CD14-positive monocyte (primary cell): ENCODE data around the gene SELENOI. TPM values are rescaled to one million over a fixed set of nuclear protein-coding genes. Genes with fewer than 3 reads are reported as not detected.

ENCODE experiments used
- DNase-seq, 3 donors: peaks; one replicate each; pipeline ENCODE4 v3.0.0-alpha.2; 2011 to 2022
- H2AFZ ChIP-seq: 2 replicates; pipeline ENCODE4 v1.6.0; 2012; ENCODE audit warnings: mild to moderate bottlenecking, low read depth, low read length, inconsistent platforms; ENCODE audit not compliant: insufficient read depth, poor library complexity, severe bottlenecking
- H3K27ac ChIP-seq, 2 donors: 1 replicate in 1 of 2; 2 replicates in 1 of 2; pipeline ENCODE4 v1.5.1; 2012 to 2013; ENCODE audit warnings: low read length in 2 of 2, control low read depth in 1 of 2, inconsistent platforms in 1 of 2, low read depth in 1 of 2, mild to moderate bottlenecking in 1 of 2
- H3K27me3 ChIP-seq, 2 donors: one replicate each; pipeline versions ENCODE4 v1.6.0 to v1.6.1; 2011 to 2013; ENCODE audit warnings: low read length in 2 of 2; ENCODE audit not compliant: control insufficient read depth in 2 of 2, insufficient read depth in 2 of 2
- H3K36me3 ChIP-seq, 2 donors: replicated peaks in 1 of 2; 1 replicate in 1 of 2; 2 replicates in 1 of 2; pipeline versions ENCODE4 v1.5.1 to v1.6.1; 2012 to 2013; ENCODE audit warnings: low read length in 2 of 2, control low read depth in 1 of 2, inconsistent platforms in 1 of 2, mild to moderate bottlenecking in 1 of 2; ENCODE audit not compliant: insufficient read depth in 2 of 2, control insufficient read depth in 1 of 2
- H3K4me1 ChIP-seq, 2 donors: 1 replicate in 1 of 2; 2 replicates in 1 of 2; pipeline versions ENCODE4 v1.5.1 to v1.6.1; 2012 to 2013; ENCODE audit warnings: low read length in 2 of 2, control low read depth in 1 of 2, inconsistent platforms in 1 of 2, mild to moderate bottlenecking in 1 of 2, moderate library complexity in 1 of 2; ENCODE audit not compliant: insufficient read depth in 2 of 2, control insufficient read depth in 1 of 2
- H3K4me2 ChIP-seq: replicated peaks from 2 replicates; pipeline ENCODE3; 2012; ENCODE audit warnings: low read length, moderate library complexity, mild to moderate bottlenecking; ENCODE audit not compliant: poor library complexity, severe bottlenecking; ENCODE audit errors: extremely low read depth
- H3K4me3 ChIP-seq, 3 experiments: fragments of 200-600 bp in 1 of 3; sonication (generic) in 1 of 3; replicated peaks in 1 of 3; 1 replicate in 2 of 3; 2 replicates in 1 of 3; pipeline ENCODE4 v1.5.1; 2011 to 2013; ENCODE audit warnings: low read length in 3 of 3, mild to moderate bottlenecking in 3 of 3, control low read depth in 2 of 3, low read depth in 2 of 3, inconsistent platforms in 1 of 3, moderate library complexity in 1 of 3
- H3K79me2 ChIP-seq: 2 replicates; pipeline ENCODE4 v1.6.0; 2012; ENCODE audit warnings: mild to moderate bottlenecking, control low read depth, inconsistent platforms, low read length, moderate library complexity; ENCODE audit not compliant: insufficient read depth
- H3K9ac ChIP-seq: 2 replicates; pipeline ENCODE4 v1.6.0; 2017; ENCODE audit warnings: low read length, mild to moderate bottlenecking; ENCODE audit not compliant: insufficient read depth, poor library complexity, severe bottlenecking
- H3K9me3 ChIP-seq, 2 donors: replicated peaks in 1 of 2; 1 replicate in 1 of 2; 2 replicates in 1 of 2; pipeline versions ENCODE4 v1.5.1 to v1.6.1; 2012 to 2013; ENCODE audit warnings: low read length in 2 of 2, control low read depth in 1 of 2; ENCODE audit not compliant: control insufficient read depth in 1 of 2, insufficient read depth in 1 of 2
- H4K20me1 ChIP-seq: 2 replicates; pipeline ENCODE4 v1.6.0; 2012; ENCODE audit warnings: mild to moderate bottlenecking, low read length, control low read depth, moderate library complexity; ENCODE audit not compliant: insufficient read depth
- H3K27ac Mint-ChIP-seq, 7 donors: one replicate each; pipeline ENCODE4 v1.8.0; 2020; ENCODE audit warnings: mild to moderate bottlenecking in 7 of 7, mixed read lengths in 7 of 7, moderate library complexity in 6 of 7, inconsistent platforms in 2 of 7
- H3K27me3 Mint-ChIP-seq, 3 donors: one replicate each; pipeline ENCODE4 v1.8.0; 2021 to 2022; ENCODE audit warnings: low read depth in 3 of 3, mild to moderate bottlenecking in 3 of 3, mixed read lengths in 3 of 3, moderate library complexity in 3 of 3, inconsistent platforms in 1 of 3
- H3K36me3 Mint-ChIP-seq, 2 donors: one replicate each; pipeline ENCODE4 v1.8.0; 2020; ENCODE audit warnings: mixed read lengths in 2 of 2, inconsistent platforms in 1 of 2, mild to moderate bottlenecking in 1 of 2
- H3K4me1 Mint-ChIP-seq: one replicate; pipeline ENCODE4 v1.8.0; 2020; ENCODE audit warnings: mild to moderate bottlenecking, mixed read lengths
- H3K4me3 Mint-ChIP-seq, 2 donors: one replicate each; pipeline ENCODE4 v1.8.0; 2020; ENCODE audit warnings: mild to moderate bottlenecking in 2 of 2, mixed read lengths in 2 of 2, moderate library complexity in 1 of 2
- H3K9me3 Mint-ChIP-seq, 7 donors: one replicate each; pipeline ENCODE4 v1.8.0; 2020 to 2022; ENCODE audit warnings: mixed read lengths in 7 of 7, mild to moderate bottlenecking in 6 of 7, moderate library complexity in 6 of 7, inconsistent platforms in 2 of 7
- CTCF ChIP-seq: fragments of 200-600 bp; IDR thresholded peaks from one replicate; pipeline ENCODE4 v1.8.0; 2022; ENCODE audit warnings: antibody characterized with exemption, mild to moderate bottlenecking
- WGBS: methylation state at CpG from one replicate; pipeline ENCODE4 v1.1.5; 2013; ENCODE audit warnings: missing lambda C conversion rate; ENCODE audit not compliant: insufficient coverage; 5-methylcytosine and 5-hydroxymethylcytosine counted together
- intact Hi-C, 2 donors: fragments of 100-400 bp; cut with micrococcal nuclease; formaldehyde crosslinking; loops; one replicate each; pipeline versions ENCODE4 v1.15.0 to v1.15.1; 2023
- polyA plus RNA-seq, 3 donors: library from polyadenylated mRNA; depleted of rRNA in 1 of 3; unstranded in 2 of 3; stranded (reverse) in 1 of 3; fragments of 300-500 nt in 2 of 3; fragments of >200 nt in 1 of 3; fragmentation: Illumina TruSeq in 2 of 3; gene quantifications; 1 replicate in 2 of 3; 2 replicates in 1 of 3; pipeline ENCODE4 v1.2.3, GENCODE V29; 2012 to 2021

Gene SELENOI
- polyA plus RNA-seq, 3 donors: 2.3 to 3.2 (median 2.5) TPM

GRCh38 chr2:26411419-26411818 lies 65.5 kb downstream of the SELENOI start:
- no peaks in the 10 kb centered on the region for H3K27me3 ChIP-seq

DNA sequence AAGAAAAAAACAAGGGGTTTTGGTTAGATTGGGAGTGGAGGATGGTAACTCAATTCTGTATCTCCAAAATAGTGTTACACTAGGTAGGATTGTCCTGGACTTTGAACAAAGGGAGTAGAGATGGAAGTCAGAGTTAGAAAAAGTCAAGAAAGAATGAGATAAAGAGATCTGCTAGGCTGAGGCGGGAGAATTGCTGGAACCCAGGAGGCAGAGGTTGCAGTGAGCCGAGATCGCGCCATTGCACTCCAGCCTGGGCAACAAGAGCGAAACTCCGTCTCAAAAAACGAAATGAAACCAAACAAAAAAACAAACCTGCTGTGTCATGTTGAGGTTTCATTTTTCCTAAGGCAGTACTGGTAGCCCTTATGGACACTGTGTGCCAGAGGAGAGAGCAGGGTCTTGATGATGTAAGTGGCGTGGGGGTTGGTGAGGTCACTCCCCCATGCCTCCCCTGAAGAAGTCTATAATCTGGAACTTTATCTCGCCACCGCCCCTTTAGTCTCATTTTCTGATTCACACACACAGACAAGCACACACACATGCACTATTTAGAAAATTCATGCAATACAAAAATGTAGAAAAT lies 66.2 kb downstream of the SELENOI start:
- WGBS: no CpG with 5 or more reads among the region's 10 CpGs
- H3K9me3 ChIP-seq: no peaks in the 10 kb centered on the region
- DNase-seq: peak; percentile 36 to 65 (median 44)
- H3K36me3 ChIP-seq: no peaks in the 10 kb centered on the region
- no peaks in the 10 kb centered on the region for H3K27me3 ChIP-seq
- peak overlapping the region; percentile 36 to 96 (median 75) for H3K4me3 ChIP-seq
- TF ChIP-seq CTCF: no peak
- H3K4me3 Mint-ChIP-seq: peak overlapping the region; percentile 73 to 88
- H3K27ac Mint-ChIP-seq: peak overlapping the region; percentile 77 to 92 (median 87)
- peak overlapping the region; percentile 49 to 83 for H3K27ac ChIP-seq
- H3K4me2 ChIP-seq: peak overlapping the region; percentile 69
- intact Hi-C loops: no loop called here
- peaks cover 23% of the 10 kb centered on the region for H3K4me1 Mint-ChIP-seq
- peaks cover 9 to 17% of the 10 kb centered on the region in 2 donors for H3K4me1 ChIP-seq
- H3K9ac ChIP-seq: peak overlapping the region; percentile 38
- H3K27me3 Mint-ChIP-seq: peaks cover 2 to 3% (median 3%) of the 10 kb centered on the region in 3 donors
- no peaks in the 10 kb centered on the region for H3K36me3 Mint-ChIP-seq
- H3K79me2 ChIP-seq: no peaks in the 10 kb centered on the region
- peak overlapping the region; percentile 80 for H2AFZ ChIP-seq
- H3K9me3 Mint-ChIP-seq: peaks cover 0 to 4% (median 2%) of the 10 kb centered on the region in 7 donors
- no peaks in the 10 kb centered on the region for H4K20me1 ChIP-seq

More at GRCh38 chr2:26411419-26411818, 65.5 kb downstream of the SELENOI start:
- H2AFZ ChIP-seq: peak overlapping the region; percentile 80
- Mint-ChIP-seq H3K36me3 (no peaks in the 10 kb centered on the region), H3K4me3 (peak overlapping the region; percentile 73 to 88), H3K4me1 (peaks cover 19% of the 10 kb centered on the region), H3K27me3 (peaks cover 2 to 8% (median 3%) of the 10 kb centered on the region in 3 donors), H3K9me3 (no peaks in the 10 kb centered on the region), H3K27ac (peak overlapping the region in 4 of 7 donors; percentile 81 to 92 (median 88))
- H3K27ac ChIP-seq: peak overlapping the region in 1 of 2 donors; percentile 83
- intact Hi-C loops: no loop called here
- no peaks in the 10 kb centered on the region for H3K79me2 ChIP-seq
- H3K4me1 ChIP-seq: peaks cover 9 to 17% of the 10 kb centered on the region in 2 donors
- peak overlapping the region; percentile 69 for H3K4me2 ChIP-seq
- WGBS: no CpG with 5 or more reads among the region's 6 CpGs
- no peak for TF ChIP-seq CTCF
- H4K20me1 ChIP-seq: no peaks in the 10 kb centered on the region
- no peaks in the 10 kb centered on the region for H3K36me3 ChIP-seq
- H3K9ac ChIP-seq: no peak overlapping the region
- peak overlapping the region in 1 of 3 experiments; percentile 75 for H3K4me3 ChIP-seq
- no peak for DNase-seq
- no peaks in the 10 kb centered on the region for H3K9me3 ChIP-seq
